GM19463 (cell line): ENCODE measurements around the gene PMPCB.

ENCODE experiments used
- ATAC-seq: cut with Tn5 transposase; IDR thresholded peaks from one replicate; pipeline ENCODE4 v1.9.1; 2021; ENCODE audit warnings: mild to moderate bottlenecking, moderate library complexity; ENCODE audit not compliant: unreplicated experiment

Gene PMPCB

GRCh38 chr7:103317009-103317408 is 19.8 kb downstream of the PMPCB start:
- ATAC-seq: no peak

GRCh38 chr7:103325744-103326143 is 28.5 kb downstream of the PMPCB start:
- no peak for ATAC-seq

- ATAC-seq: no peak
Measured at GRCh38 chr7:103336761-103337160, 39.5 kb downstream of the PMPCB start.

- ATAC-seq: no peak
Measured at GRCh38 chr7:103338864-103339263, 41.6 kb downstream of the PMPCB start.

GRCh38 chr7:103341466-103341865 is 44.2 kb downstream of the PMPCB start:
- ATAC-seq: no peak

- no peak for ATAC-seq
Measured at GRCh38 chr7:103343332-103343731, 46.1 kb downstream of the PMPCB start.

GRCh38 chr7:103343758-103344452 is 46.7 kb downstream of the PMPCB start:
- peak; percentile 3 for ATAC-seq

- peak; percentile 76 for ATAC-seq
Measured at GRCh38 chr7:103344453-103345149, 47.4 kb downstream of the PMPCB start, which contains the start of gene DNAJC2. DNAJC2 (minus strand) TSS chr7:103344767; CDS start chr7:103344622, 145 bp downstream.

- no peak for ATAC-seq
Measured at GRCh38 chr7:103346396-103346795, 49.2 kb downstream of the PMPCB start.

- peak; percentile 68 for ATAC-seq
Measured at GRCh38 chr7:103347507-103348267, 50.5 kb downstream of the PMPCB start, which contains the start of gene PSMC2. PSMC2 (plus strand) TSS chr7:103347643; CDS start chr7:103347712, 69 bp downstream.

- ATAC-seq: no peak
Measured at GRCh38 chr7:103348452-103348851, 51.2 kb downstream of the PMPCB start.

- ATAC-seq: no peak
Measured at GRCh38 chr7:103348959-103349358, 51.7 kb downstream of the PMPCB start.

GRCh38 chr7:103349805-103350204 is 52.6 kb downstream of the PMPCB start:
- ATAC-seq: no peak
